Upper lobe of left lung (tissue), 4 donors: ENCODE data around the gene PRR23C.

ENCODE experiments used
- EP300 ChIP-seq, 4 donors: sonication (generic); formaldehyde crosslinking; IDR thresholded peaks; one replicate each; pipeline ENCODE4 v1.5.1; 2017; ENCODE audit warnings: antibody characterized with exemption in 4 of 4, control low read depth in 2 of 4
- POLR2A ChIP-seq, 4 donors: fragments of 450-650 bp; IDR thresholded peaks; one replicate each; pipeline ENCODE4 v1.5.1; 2016 to 2017; ENCODE audit warnings: antibody characterized with exemption in 4 of 4, mild to moderate bottlenecking in 2 of 4
- POLR2AphosphoS5 ChIP-seq, 2 donors: sonication (generic); formaldehyde crosslinking; IDR thresholded peaks; one replicate each; pipeline ENCODE4 v1.5.1; 2017; ENCODE audit warnings: antibody characterized with exemption in 2 of 2
- TF ChIP-seq, protein P1 (sequence below), 6 experiments: fragments of 450-650 bp in 4 of 6; fragments of 200-600 bp in 2 of 6; sonication (generic) in 2 of 6; IDR thresholded peaks; one replicate each; pipeline ENCODE4 v1.5.1; 2016 to 2019; ENCODE audit warnings: antibody characterized with exemption in 6 of 6

- TF ChIP-seq, protein P1, sequence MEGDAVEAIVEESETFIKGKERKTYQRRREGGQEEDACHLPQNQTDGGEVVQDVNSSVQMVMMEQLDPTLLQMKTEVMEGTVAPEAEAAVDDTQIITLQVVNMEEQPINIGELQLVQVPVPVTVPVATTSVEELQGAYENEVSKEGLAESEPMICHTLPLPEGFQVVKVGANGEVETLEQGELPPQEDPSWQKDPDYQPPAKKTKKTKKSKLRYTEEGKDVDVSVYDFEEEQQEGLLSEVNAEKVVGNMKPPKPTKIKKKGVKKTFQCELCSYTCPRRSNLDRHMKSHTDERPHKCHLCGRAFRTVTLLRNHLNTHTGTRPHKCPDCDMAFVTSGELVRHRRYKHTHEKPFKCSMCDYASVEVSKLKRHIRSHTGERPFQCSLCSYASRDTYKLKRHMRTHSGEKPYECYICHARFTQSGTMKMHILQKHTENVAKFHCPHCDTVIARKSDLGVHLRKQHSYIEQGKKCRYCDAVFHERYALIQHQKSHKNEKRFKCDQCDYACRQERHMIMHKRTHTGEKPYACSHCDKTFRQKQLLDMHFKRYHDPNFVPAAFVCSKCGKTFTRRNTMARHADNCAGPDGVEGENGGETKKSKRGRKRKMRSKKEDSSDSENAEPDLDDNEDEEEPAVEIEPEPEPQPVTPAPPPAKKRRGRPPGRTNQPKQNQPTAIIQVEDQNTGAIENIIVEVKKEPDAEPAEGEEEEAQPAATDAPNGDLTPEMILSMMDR (IDR thresholded peaks at IDR 0.05), result no peak
- no peak for TF ChIP-seq POLR2A (IDR thresholded peaks at IDR 0.05)
- no peak for TF ChIP-seq EP300 (IDR thresholded peaks at IDR 0.05)
- TF ChIP-seq POLR2AphosphoS5 (IDR thresholded peaks at IDR 0.05), result no peak
Measured at GRCh38 chr3:139024968-139025367, 19.7 kb downstream of the PRR23C start.
